Parathyroid adenoma (tissue), 2 donors: ENCODE data around the gene ANKRD1.

Source experiments
- H2AFZ ChIP-seq: fragments of 300-600 bp; sonication (generic); one replicate; pipeline ENCODE4 v1.7.0; 2017; ENCODE audit warnings: antibody characterized with exemption, mild to moderate bottlenecking
- H3K27ac ChIP-seq: fragments of 300-600 bp; sonication (generic); one replicate; pipeline ENCODE4 v1.7.0; 2017
- H3K27me3 ChIP-seq: fragments of 300-600 bp; sonication (generic); one replicate; pipeline ENCODE4 v1.7.0; 2017; ENCODE audit warnings: low read length; ENCODE audit not compliant: control insufficient read depth, insufficient read depth
- H3K36me3 ChIP-seq: fragments of 300-600 bp; sonication (generic); one replicate; pipeline ENCODE4 v1.7.0; 2017; ENCODE audit warnings: low read length; ENCODE audit not compliant: control insufficient read depth, insufficient read depth
- H3K4me1 ChIP-seq: fragments of 300-600 bp; sonication (generic); one replicate; pipeline ENCODE4 v1.7.0; 2017; ENCODE audit warnings: control low read depth
- H3K4me2 ChIP-seq: fragments of 300-600 bp; sonication (generic); one replicate; pipeline ENCODE4 v1.7.0; 2017; ENCODE audit warnings: low read length
- H3K4me3 ChIP-seq: fragments of 300-600 bp; sonication (generic); one replicate; pipeline ENCODE4 v1.7.0; 2017; ENCODE audit warnings: low read depth, low read length
- H3K79me2 ChIP-seq: fragments of 300-600 bp; sonication (generic); one replicate; pipeline ENCODE4 v1.7.0; 2017; ENCODE audit warnings: control low read depth
- H3K9ac ChIP-seq: fragments of 300-600 bp; sonication (generic); one replicate; pipeline ENCODE4 v1.7.0; 2017; ENCODE audit warnings: mild to moderate bottlenecking
- H3K9me3 ChIP-seq: fragments of 300-600 bp; sonication (generic); one replicate; pipeline ENCODE4 v1.7.0; 2017; ENCODE audit warnings: low read length; ENCODE audit not compliant: control insufficient read depth
- TF ChIP-seq, protein P1 (sequence below): fragments of 300-600 bp; sonication (generic); IDR thresholded peaks from one replicate; pipeline ENCODE4 v1.7.0; 2017; ENCODE audit warnings: antibody characterized with exemption, mild to moderate bottlenecking
- donor health status: primary hyperparathyroidism.

The ANKRD1 gene

DNA sequence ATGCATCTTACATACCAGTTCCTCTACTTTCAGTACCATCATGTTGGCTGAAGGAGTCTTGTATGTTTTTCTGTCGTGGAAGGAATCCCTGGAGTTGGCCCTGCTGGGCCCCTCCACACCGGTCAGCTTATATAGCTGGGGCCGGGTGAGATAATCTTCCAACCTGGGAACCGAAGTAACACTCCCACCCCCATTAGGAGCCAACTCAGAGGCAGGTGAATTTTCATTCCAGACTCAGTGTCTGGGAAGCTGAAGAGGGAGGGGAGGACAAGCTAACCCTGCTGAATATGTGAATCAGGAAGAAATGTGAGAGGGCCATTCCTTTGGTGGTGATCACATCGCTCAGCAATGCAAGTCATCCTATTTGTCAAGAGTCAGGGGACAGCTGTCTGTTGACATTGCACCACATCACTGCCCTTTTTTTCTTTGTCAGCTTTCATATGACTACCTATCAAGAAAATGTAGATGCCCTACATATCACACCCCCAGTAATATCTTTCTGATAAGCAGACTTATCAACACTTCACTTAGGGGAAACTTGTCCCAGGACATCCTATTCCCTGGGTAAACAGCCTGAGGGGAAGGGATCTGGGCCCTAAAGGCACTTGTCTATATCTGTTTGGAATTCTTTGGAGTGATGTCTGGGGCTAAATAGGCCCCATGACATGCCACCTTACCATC, at the start of gene ANKRD1:
Gene ANKRD1 (minus strand): TSS at position 102 of the 681 bp plus-strand sequence. CDS start 60 bp downstream, at position 42.
- TF ChIP-seq, protein P1, sequence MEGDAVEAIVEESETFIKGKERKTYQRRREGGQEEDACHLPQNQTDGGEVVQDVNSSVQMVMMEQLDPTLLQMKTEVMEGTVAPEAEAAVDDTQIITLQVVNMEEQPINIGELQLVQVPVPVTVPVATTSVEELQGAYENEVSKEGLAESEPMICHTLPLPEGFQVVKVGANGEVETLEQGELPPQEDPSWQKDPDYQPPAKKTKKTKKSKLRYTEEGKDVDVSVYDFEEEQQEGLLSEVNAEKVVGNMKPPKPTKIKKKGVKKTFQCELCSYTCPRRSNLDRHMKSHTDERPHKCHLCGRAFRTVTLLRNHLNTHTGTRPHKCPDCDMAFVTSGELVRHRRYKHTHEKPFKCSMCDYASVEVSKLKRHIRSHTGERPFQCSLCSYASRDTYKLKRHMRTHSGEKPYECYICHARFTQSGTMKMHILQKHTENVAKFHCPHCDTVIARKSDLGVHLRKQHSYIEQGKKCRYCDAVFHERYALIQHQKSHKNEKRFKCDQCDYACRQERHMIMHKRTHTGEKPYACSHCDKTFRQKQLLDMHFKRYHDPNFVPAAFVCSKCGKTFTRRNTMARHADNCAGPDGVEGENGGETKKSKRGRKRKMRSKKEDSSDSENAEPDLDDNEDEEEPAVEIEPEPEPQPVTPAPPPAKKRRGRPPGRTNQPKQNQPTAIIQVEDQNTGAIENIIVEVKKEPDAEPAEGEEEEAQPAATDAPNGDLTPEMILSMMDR: no peak
- Histone ChIP-seq H3K36me3 (no peaks in the 10 kb centered on the region), H2AFZ (no peak within 1 kb of the TSS), H3K4me2 (no peak within 1 kb of the TSS), H3K27me3 (no peaks in the 10 kb centered on the region), H3K27ac (no peak within 1 kb of the TSS), H3K9me3 (no peaks in the 10 kb centered on the region), H3K4me1 (no peaks in the 10 kb centered on the region), H3K4me3 (no peak within 1 kb of the TSS), H3K79me2 (no peaks in the 10 kb centered on the region), H3K9ac (no peak within 1 kb of the TSS)

DNA sequence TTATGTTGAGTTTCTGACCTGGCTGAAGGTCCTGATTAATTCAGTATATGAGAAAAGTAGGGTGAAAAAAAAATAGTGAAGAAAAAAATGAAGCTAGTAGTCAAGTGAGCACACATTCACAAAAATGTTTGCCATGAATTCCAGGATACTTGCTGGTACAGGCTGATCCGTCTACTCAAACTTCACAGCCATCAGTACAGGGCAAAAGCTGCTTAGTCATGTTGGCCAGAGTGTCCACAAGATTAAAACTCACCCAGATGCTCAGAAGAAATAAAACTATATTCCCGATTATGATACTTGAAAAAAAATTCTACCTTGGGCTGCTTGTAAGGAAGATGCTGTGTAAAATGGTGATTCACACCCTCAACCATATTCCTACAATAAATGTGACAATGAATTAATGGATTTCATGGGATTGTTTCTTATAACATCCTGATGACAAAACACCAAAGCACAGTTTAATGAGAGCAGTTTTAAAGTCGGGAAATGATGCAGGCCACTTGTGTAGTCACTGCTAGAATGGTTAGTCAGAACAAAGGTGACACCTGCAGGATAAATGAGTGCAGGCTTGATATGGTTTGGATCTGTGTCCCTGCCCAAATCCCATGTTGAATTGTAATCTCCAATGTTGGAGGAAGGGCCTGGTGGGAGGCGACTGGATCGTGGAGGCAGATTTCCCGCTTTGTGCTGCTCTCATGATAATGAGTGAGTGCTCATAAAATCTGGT, 49.2 kb upstream of the ANKRD1 start:
- TF ChIP-seq, protein P1: no peak
- H3K9ac ChIP-seq: no peak overlapping the region
- no peaks in the 10 kb centered on the region for H3K36me3 ChIP-seq
- H3K9me3 ChIP-seq: no peaks in the 10 kb centered on the region
- H3K4me3 ChIP-seq: no peak overlapping the region
- no peaks in the 10 kb centered on the region for H3K27me3 ChIP-seq
- H3K79me2 ChIP-seq: no peaks in the 10 kb centered on the region
- no peak overlapping the region for H2AFZ ChIP-seq
- no peak overlapping the region for H3K4me2 ChIP-seq
- no peaks in the 10 kb centered on the region for H3K4me1 ChIP-seq
- no peak overlapping the region for H3K27ac ChIP-seq

DNA sequence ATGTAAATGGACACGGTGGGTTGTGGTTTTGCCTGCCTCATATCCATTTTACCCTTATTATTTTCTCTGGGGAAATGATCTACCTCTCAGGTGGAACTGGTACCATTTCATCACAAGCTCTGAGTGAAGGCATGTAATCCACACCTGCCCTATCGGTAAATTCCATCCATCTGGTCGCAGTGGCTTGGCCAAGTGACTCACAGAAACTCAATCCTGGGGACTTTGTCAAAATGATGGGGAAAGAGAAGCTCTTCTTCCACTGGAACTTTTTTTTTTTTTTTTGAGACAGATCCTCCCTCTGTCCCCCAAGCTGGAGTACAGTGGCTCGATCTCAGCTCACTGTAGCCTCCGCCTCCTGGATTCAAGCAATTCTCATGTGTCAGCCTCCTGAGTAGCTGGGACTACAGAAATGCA, 48.2 kb upstream of the ANKRD1 start:
- Histone ChIP-seq H3K27me3 (no peaks in the 10 kb centered on the region), H3K27ac (no peak overlapping the region), H3K4me3 (no peak overlapping the region), H3K9ac (no peak overlapping the region), H2AFZ (no peak overlapping the region), H3K9me3 (no peaks in the 10 kb centered on the region), H3K79me2 (no peaks in the 10 kb centered on the region), H3K4me2 (no peak overlapping the region), H3K36me3 (no peaks in the 10 kb centered on the region), H3K4me1 (no peaks in the 10 kb centered on the region)
- TF ChIP-seq, protein P1: no peak

DNA sequence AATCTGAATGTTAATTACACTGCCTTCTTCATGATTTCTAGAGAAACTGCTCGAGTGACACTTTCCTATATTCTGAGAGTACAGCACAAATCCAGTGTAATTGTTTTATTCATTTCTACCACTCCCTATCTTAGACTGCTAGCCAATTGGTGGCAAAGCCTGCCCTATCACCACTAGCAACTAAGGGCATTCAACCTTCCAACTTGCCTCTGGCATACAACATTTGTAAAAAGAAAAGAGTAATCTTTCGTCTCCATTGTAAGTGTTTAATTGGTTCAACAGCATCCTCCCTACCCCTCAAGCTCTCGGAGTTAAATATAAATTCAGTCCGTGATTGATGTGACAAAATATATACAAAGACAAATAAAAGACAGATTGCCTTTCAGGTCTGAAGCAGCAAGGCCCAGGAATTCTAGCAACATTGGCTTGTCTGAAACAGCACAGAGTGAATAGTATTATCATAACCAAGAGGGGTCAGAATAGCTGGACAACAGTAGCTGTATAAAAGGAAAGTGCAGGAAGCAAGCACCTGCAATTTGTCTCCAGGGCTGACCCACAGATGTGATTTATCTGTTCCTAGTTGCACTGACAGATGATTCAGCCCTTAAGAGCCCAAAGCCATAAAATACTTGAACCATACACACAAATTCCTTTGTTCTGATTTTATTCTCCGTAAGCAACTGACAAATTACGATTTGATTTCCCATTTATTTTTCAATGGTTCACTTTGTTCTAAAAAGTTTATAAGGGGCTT, 47.6 kb upstream of the ANKRD1 start:
- no peak overlapping the region for H3K27ac ChIP-seq
- no peaks in the 10 kb centered on the region for H3K79me2 ChIP-seq
- no peaks in the 10 kb centered on the region for H3K27me3 ChIP-seq
- no peaks in the 10 kb centered on the region for H3K4me1 ChIP-seq
- H3K36me3 ChIP-seq: no peaks in the 10 kb centered on the region
- no peaks in the 10 kb centered on the region for H3K9me3 ChIP-seq
- no peak overlapping the region for H3K4me3 ChIP-seq
- TF ChIP-seq, protein P1: no peak
- H3K4me2 ChIP-seq: no peak overlapping the region
- no peak overlapping the region for H2AFZ ChIP-seq
- no peak overlapping the region for H3K9ac ChIP-seq
